OCI-LY3 (cell line): ENCODE results near the gene CHD5.
A peak's percentile ranks its signal among the peaks of the same experiment; 100 is the strongest.

Experiments
- H2AFZ ChIP-seq: fragments of 200-600, 300-600 bp; shearing (Covaris generic); 2 replicates; pipeline ENCODE4 v1.6.0; 2014; ENCODE audit warnings: antibody characterized with exemption, low read depth, low read length
- H3K27ac ChIP-seq: fragments of 200-600, 300-600 bp; sonication (generic); 2 replicates; pipeline ENCODE4 v1.5.1; 2014; ENCODE audit warnings: mild to moderate bottlenecking, low read length, moderate library complexity, mixed read lengths
- H3K27me3 ChIP-seq: fragments of 200-600, 300-600 bp; sonication (generic); 2 replicates; pipeline ENCODE4 v1.6.1; 2014; ENCODE audit warnings: low read depth, low read length, mixed read lengths
- H3K36me3 ChIP-seq: fragments of 200-600, 300-600 bp; sonication (generic); replicated peaks from 2 replicates; pipeline ENCODE3; 2014; ENCODE audit warnings: low read depth, low read length, mixed read lengths
- H3K4me1 ChIP-seq: fragments of 300-600, 200-600 bp; sonication (generic); 2 replicates; pipeline ENCODE4 v1.6.1; 2014; ENCODE audit warnings: low read length, mixed read lengths
- H3K4me2 ChIP-seq: fragments of 200-600, 300-600 bp; sonication (generic); 2 replicates; pipeline ENCODE4 v1.6.1; 2014; ENCODE audit warnings: low read length, mixed read lengths
- H3K4me3 ChIP-seq: fragments of 300-600, 200-600 bp; sonication (generic); 2 replicates; pipeline ENCODE4 v1.5.1; 2014; ENCODE audit warnings: antibody characterized with exemption, mild to moderate bottlenecking, low read length, moderate library complexity
- H3K79me2 ChIP-seq: fragments of 300-600, 200-600 bp; shearing (Covaris generic); 2 replicates; pipeline ENCODE4 v1.6.1; 2014; ENCODE audit warnings: mild to moderate bottlenecking, low read length, mixed read lengths
- H3K9ac ChIP-seq: fragments of 300-600, 200-600 bp; shearing (Covaris generic); 2 replicates; pipeline ENCODE4 v1.6.0; 2014; ENCODE audit warnings: mild to moderate bottlenecking, low read length, moderate library complexity
- H3K9me3 ChIP-seq: fragments of 200-600, 300-600 bp; shearing (Covaris generic); 2 replicates; pipeline ENCODE4 v1.6.1; 2014; ENCODE audit warnings: low read length, mixed read lengths; ENCODE audit not compliant: insufficient read depth
- H4K20me1 ChIP-seq: fragments of 200-600, 300-600 bp; sonication (generic); 2 replicates; pipeline ENCODE4 v1.6.1; 2016; ENCODE audit warnings: low read length, mixed read lengths; ENCODE audit not compliant: insufficient read depth
- EZH2phosphoT487 ChIP-seq: fragments of 200-600 bp; shearing (Covaris generic); IDR thresholded peaks from 2 replicates; pipeline ENCODE4 v1.6.1; 2018; ENCODE audit warnings: antibody characterized with exemption, mixed run types, low read depth
- TF ChIP-seq, protein P1 (sequence below): fragments of 200-600, 300-600 bp; sonication (generic); IDR thresholded peaks from 2 replicates; pipeline ENCODE4 v1.5.1; 2014; ENCODE audit warnings: antibody characterized with exemption, low read length, low read depth

CHD5 gene

DNA sequence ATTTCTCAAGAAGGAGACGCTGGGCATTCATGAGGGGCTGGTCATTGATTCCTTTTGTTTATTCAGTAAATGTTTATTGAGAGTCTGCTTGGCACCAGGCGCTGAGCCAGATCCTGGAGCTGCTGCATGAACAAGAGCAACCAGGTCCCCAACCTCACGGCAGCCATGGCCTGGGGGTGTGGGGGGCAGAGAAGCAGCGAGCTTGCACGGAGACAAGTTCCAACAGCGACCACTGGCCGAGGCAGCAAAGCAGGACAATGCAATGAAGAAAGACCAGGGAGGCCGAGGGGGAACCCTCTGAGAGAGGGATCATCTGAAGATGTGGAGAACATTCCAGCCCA lies 126.9 kb downstream of the CHD5 start:
- H3K36me3 ChIP-seq, result peaks cover 3% of the 10 kb centered on the region
- no peak overlapping the region for H3K27ac ChIP-seq
- H3K27me3 ChIP-seq, result no peaks in the 10 kb centered on the region
- no peaks in the 10 kb centered on the region for H3K9me3 ChIP-seq
- no peak overlapping the region for H3K9ac ChIP-seq
- peaks cover 38% of the 10 kb centered on the region for H4K20me1 ChIP-seq
- H2AFZ ChIP-seq, result no peak overlapping the region
- no peak overlapping the region for H3K4me3 ChIP-seq
- no peaks in the 10 kb centered on the region for H3K79me2 ChIP-seq
- H3K4me1 ChIP-seq, result no peaks in the 10 kb centered on the region
- TF ChIP-seq, protein P1, sequence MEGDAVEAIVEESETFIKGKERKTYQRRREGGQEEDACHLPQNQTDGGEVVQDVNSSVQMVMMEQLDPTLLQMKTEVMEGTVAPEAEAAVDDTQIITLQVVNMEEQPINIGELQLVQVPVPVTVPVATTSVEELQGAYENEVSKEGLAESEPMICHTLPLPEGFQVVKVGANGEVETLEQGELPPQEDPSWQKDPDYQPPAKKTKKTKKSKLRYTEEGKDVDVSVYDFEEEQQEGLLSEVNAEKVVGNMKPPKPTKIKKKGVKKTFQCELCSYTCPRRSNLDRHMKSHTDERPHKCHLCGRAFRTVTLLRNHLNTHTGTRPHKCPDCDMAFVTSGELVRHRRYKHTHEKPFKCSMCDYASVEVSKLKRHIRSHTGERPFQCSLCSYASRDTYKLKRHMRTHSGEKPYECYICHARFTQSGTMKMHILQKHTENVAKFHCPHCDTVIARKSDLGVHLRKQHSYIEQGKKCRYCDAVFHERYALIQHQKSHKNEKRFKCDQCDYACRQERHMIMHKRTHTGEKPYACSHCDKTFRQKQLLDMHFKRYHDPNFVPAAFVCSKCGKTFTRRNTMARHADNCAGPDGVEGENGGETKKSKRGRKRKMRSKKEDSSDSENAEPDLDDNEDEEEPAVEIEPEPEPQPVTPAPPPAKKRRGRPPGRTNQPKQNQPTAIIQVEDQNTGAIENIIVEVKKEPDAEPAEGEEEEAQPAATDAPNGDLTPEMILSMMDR, result no peak; the same call in 1 of the 2 replicates
- TF ChIP-seq EZH2phosphoT487, result no peak
- H3K4me2 ChIP-seq, result no peak overlapping the region

DNA sequence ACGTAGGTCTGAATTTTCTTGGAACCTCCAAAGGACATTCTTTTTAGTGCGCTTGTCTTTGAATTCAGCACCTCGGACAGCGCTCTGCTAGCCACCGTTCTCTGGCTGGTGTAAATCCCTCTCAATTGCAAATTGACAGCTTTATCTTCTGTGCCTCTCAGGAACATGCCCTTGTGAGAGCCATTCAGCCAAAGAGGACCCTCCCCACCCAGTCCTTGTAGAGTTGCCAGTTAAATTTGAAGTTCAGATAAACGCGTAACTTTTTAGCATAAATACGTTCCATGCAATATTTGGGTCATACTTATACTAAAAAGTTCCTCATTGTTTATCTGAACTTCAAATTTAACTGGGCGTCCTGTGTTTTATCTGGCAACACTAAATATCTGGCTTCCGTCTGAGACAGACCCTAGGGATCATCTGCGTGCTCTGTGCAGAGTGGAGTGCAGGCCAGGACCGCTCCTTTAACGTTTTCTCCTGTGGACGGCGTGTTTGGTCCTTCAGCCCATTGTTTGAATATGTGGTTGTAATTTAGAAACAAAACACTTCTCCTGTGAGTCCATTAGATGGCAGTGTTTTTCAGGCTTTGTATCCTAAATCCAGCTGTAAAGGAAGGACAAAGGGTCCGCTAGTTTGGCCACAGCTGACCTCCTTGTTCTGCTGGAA lies 127.4 kb downstream of the CHD5 start:
- Histone ChIP-seq H4K20me1 (peaks cover 38% of the 10 kb centered on the region), H3K9ac (no peak overlapping the region), H3K4me3 (no peak overlapping the region), H2AFZ (no peak overlapping the region), H3K27me3 (no peaks in the 10 kb centered on the region), H3K9me3 (no peaks in the 10 kb centered on the region), H3K36me3 (peaks cover 3% of the 10 kb centered on the region), H3K27ac (no peak overlapping the region), H3K4me2 (no peak overlapping the region), H3K4me1 (no peaks in the 10 kb centered on the region), H3K79me2 (no peaks in the 10 kb centered on the region)
- TF ChIP-seq, protein P1, result peak; percentile 33
- TF ChIP-seq EZH2phosphoT487, result no peak
